ENCODE results near the gene SCAF4. TPM values are rescaled to one million over a fixed set of nuclear protein-coding genes. Genes with fewer than 3 reads are reported as not detected.

SCAF4 gene
- total RNA-seq, 1 donor from 2014 or later = 6.5 TPM

GRCh38 chr21:31671931-31672330 is 60.0 kb downstream of the SCAF4 start:
- H3K4me3 ChIP-seq (ENCODE audit: low read depth, low read length) = no peak overlapping the region
- DNase-seq (ENCODE audit: low read depth) = no peak
- no peak for TF ChIP-seq CTCF (conservative IDR thresholded peaks at IDR 0.05; ENCODE audit: low read depth, low read length)

- DNase-seq (ENCODE audit: low read depth) = no peak
- no peak for TF ChIP-seq CTCF (conservative IDR thresholded peaks at IDR 0.05; ENCODE audit: low read depth, low read length)
- H3K4me3 ChIP-seq (ENCODE audit: low read depth, low read length) = no peak overlapping the region
These were observed 60.7 kb downstream of the SCAF4 start for GRCh38 chr21:31671146-31671716.

- no peak for DNase-seq (ENCODE audit: low read depth)
- H3K4me3 ChIP-seq (ENCODE audit: low read depth, low read length) = no peak overlapping the region
- TF ChIP-seq CTCF (conservative IDR thresholded peaks at IDR 0.05; ENCODE audit: low read depth, low read length) = no peak
These were observed 61.8 kb downstream of the SCAF4 start for GRCh38 chr21:31670070-31670469.

DNA sequence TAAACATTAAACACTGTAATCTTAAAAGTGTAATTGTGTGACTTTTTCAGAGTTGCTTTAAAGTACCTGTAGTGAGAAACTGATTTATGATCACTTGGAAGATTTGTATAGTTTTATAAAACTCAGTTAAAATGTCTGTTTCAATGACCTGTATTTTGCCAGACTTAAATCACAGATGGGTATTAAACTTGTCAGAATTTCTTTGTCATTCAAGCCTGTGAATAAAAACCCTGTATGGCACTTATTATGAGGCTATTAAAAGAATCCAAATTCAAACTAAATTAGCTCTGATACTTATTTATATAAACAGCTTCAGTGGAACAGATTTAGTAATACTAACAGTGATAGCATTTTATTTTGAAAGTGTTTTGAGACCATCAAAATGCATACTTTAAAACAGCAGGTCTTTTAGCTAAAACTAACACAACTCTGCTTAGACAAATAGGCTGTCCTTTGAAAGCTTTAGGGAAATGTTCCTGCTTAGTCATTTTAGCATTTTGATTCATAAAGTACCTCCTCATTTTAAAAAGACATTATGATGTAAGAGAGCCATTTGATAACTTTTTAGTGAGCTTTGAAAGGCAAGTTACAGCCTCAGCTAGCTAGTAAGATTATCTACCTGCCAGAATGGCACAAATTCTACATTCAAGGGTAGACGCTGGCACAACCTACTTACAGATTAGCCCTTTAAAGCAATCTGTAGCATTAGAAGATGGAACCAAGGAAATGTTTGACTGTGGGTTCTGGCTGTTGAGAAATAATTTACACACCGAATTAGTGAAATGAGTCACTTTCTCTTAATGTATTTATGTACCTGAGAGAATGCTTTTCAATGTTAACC is 63.0 kb downstream of the SCAF4 start:
- no peak overlapping the region for H3K4me3 ChIP-seq (ENCODE audit: low read depth, low read length)
- no peak for DNase-seq (ENCODE audit: low read depth)
- no peak for TF ChIP-seq CTCF (conservative IDR thresholded peaks at IDR 0.05; ENCODE audit: low read depth, low read length)

DNA sequence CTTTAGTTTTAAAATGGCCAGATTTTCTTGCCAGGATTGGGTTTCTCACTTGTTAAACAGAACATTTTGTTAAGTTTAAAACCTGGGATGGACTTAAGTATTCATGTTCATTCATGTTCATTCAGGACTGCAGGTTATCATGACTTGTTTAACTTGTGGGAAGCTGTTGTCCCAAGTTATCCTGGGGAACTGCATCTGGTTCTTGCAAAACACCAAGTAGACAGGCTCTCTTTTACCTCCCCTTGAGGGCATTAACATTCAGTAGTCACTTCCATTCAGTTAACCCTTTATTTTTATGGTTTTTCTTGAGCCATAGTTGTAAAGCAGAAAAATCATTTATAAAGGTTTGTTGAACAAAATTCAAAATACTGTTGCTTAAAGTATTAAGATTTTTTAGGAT is 64.3 kb downstream of the SCAF4 start:
- no peak for DNase-seq (ENCODE audit: low read depth)
- H3K4me3 ChIP-seq (ENCODE audit: low read depth, low read length) = no peak overlapping the region
- no peak for TF ChIP-seq CTCF (conservative IDR thresholded peaks at IDR 0.05; ENCODE audit: low read depth, low read length)

DNA sequence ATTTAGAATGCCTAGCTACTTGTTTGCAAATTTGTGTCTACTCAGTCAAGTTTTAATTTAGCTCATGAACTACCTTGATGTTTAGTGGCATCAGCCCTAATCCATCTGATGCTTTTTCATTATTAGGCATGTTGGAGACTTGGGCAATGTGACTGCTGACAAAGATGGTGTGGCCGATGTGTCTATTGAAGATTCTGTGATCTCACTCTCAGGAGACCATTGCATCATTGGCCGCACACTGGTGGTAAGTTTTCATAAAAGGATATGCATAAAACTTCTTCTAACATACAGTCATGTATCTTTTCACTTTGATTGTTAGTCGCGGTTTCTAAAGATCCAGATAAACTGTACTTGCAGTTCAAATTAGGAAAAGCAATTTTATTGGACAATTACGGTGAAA is 64.8 kb downstream of the SCAF4 start:
- no peak overlapping the region for H3K4me3 ChIP-seq (ENCODE audit: low read depth, low read length)
- no peak for TF ChIP-seq CTCF (conservative IDR thresholded peaks at IDR 0.05; ENCODE audit: low read depth, low read length)
- DNase-seq (ENCODE audit: low read depth) = no peak
